Mononuclear cell (primary cell): ENCODE results near the gene MMP19. TPM values are rescaled to one million over a fixed set of nuclear protein-coding genes. Genes with fewer than 3 reads are reported as not detected.
"Not testable (repeated sequence)": the region's sequence is repeated elsewhere in the genome, so short reads cannot be mapped to it uniquely, and the experiment has no call there.

Experiments
- H3K27me3 ChIP-seq: 2 replicates; pipeline ENCODE4 v1.6.0; 2011; ENCODE audit warnings: low read length, control low read depth; ENCODE audit not compliant: insufficient read depth
- H3K4me1 ChIP-seq: 2 replicates; pipeline ENCODE4 v1.5.1; 2011; ENCODE audit warnings: mild to moderate bottlenecking, low read length, control low read depth; ENCODE audit not compliant: insufficient read depth
- H3K4me3 ChIP-seq: 2 replicates; pipeline ENCODE4 v1.5.1; 2011; ENCODE audit warnings: mild to moderate bottlenecking, low read length, moderate library complexity
- H3K9me3 ChIP-seq: 2 replicates; pipeline ENCODE4 v1.5.1; 2011; ENCODE audit warnings: low read depth, mild to moderate bottlenecking, control low read depth, low read length
- total RNA-seq: library from RNA; depleted of rRNA; stranded (reverse); fragments of >200 nt; gene quantifications from one replicate; pipeline ENCODE4 v1.2.3, GENCODE V29; 2012

MMP19 gene, protein sequence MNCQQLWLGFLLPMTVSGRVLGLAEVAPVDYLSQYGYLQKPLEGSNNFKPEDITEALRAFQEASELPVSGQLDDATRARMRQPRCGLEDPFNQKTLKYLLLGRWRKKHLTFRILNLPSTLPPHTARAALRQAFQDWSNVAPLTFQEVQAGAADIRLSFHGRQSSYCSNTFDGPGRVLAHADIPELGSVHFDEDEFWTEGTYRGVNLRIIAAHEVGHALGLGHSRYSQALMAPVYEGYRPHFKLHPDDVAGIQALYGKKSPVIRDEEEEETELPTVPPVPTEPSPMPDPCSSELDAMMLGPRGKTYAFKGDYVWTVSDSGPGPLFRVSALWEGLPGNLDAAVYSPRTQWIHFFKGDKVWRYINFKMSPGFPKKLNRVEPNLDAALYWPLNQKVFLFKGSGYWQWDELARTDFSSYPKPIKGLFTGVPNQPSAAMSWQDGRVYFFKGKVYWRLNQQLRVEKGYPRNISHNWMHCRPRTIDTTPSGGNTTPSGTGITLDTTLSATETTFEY
- 4.2 TPM for total RNA-seq

DNA sequence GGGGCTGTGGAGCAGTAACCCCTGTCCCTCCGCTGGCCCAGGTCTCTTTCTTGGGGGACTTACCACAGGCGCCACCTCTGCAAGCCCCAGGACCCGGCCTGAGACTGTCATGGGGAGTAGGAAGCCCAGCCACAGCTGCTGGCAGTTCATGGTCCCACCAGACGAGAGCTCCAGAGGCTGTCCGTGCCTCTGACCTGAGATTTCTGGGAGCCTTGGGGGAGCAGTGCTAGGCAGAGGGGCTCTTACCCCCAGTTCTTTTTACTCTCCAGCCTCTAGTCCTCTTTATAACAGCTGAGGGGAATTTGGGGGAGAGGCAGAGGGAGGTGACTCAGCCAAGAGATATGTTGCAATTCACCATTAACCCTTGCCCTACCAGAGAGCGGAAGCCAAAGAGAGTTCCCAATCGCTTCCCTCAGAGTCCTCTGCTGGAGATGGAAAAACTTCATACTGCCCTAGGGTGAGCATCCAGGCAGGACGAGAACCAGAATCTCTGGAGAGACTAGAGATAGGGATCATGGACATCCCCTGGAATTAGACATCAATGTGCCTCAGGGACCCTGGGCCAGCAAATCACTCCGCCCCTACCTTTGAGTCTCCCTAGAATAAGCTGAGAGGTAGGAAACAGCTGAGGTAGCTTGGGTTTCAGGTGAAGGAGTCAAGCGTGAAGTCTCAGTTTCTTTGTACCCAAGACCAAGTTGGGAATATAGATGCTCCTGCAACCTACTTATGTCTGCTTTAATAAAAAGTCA lies at the start of gene MMP19:
TSS of gene MMP19 (minus strand) at position 256 of the 749 bp plus-strand sequence. CDS start at position 150, 106 bp downstream.
- Histone ChIP-seq H3K4me3 (no peak within 1 kb of the TSS), H3K4me1 (peaks cover 13% of the 10 kb centered on the region), H3K27me3 (no peaks in the 10 kb centered on the region), H3K9me3 (no peaks in the 10 kb centered on the region)

DNA sequence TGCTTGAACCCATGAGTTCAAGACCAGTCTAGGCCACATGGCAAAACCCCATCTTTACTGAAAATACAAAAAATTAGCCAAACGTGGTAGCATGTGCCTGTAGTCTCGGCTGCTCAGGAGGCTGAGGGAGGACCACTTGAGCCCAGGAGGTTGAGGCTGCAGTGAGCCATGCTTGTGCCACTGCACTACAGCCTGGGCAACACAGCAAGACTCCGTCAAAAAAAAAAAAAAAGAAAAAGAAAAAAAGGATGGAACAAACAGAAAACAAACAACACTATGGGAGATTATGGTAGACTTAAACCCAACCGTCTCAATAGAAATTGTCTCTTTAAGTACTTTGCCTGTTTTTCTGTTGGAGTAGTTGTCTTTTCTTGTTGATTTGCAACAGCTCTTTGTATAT lies 48.6 kb upstream of the MMP19 start:
- no peak overlapping the region for H3K4me3 ChIP-seq
- no peaks in the 10 kb centered on the region for H3K9me3 ChIP-seq
- H3K4me1 ChIP-seq = no peaks in the 10 kb centered on the region
- H3K27me3 ChIP-seq = no peaks in the 10 kb centered on the region

DNA sequence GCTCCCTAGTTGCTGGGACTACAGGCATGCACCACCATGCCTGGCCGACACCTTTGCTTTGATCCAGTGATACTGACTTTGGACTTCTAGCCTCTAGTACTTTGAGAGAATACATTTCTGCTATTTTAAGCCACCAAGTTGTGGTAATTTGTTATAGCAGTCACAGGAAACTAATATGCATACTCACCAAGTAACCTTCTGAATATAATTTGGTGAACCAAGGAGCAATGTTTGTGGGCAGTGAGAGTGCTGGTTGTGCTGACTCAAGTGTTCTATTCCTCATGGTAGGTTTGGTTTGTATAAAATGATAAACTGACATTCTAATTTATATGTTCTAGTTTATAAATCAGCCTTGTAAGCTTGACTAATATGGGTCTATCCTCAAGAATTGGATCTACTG lies 42.4 kb upstream of the MMP19 start:
- no peak overlapping the region for H3K4me3 ChIP-seq
- no peaks in the 10 kb centered on the region for H3K4me1 ChIP-seq

DNA sequence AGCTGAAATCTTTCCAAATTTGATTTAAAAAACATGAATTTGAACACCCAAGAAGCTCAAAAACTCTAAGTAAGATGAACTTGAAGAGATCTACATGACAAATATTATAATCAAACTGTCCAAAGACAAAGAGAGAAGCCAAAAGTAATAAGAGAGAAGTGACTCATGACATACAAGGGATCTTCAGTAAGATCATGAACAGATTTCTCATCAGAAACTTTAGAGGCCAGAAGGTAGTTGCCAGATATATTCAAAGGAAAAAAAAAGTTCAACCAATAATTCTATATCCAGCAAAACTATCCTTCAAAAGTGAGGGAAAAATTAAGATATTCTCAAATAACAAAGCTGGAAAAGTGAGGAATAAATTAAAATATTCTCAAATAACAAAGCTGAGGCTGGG lies 35.1 kb upstream of the MMP19 start:
- Histone ChIP-seq H3K27me3 (no peaks in the 10 kb centered on the region), H3K4me1 (no peaks in the 10 kb centered on the region), H3K4me3 (no peak overlapping the region), H3K9me3 (no peaks in the 10 kb centered on the region)

More for the DNA sequence above, 42.4 kb upstream of the MMP19 start:
- Histone ChIP-seq H3K9me3 (no peaks in the 10 kb centered on the region), H3K27me3 (no peaks in the 10 kb centered on the region)

DNA sequence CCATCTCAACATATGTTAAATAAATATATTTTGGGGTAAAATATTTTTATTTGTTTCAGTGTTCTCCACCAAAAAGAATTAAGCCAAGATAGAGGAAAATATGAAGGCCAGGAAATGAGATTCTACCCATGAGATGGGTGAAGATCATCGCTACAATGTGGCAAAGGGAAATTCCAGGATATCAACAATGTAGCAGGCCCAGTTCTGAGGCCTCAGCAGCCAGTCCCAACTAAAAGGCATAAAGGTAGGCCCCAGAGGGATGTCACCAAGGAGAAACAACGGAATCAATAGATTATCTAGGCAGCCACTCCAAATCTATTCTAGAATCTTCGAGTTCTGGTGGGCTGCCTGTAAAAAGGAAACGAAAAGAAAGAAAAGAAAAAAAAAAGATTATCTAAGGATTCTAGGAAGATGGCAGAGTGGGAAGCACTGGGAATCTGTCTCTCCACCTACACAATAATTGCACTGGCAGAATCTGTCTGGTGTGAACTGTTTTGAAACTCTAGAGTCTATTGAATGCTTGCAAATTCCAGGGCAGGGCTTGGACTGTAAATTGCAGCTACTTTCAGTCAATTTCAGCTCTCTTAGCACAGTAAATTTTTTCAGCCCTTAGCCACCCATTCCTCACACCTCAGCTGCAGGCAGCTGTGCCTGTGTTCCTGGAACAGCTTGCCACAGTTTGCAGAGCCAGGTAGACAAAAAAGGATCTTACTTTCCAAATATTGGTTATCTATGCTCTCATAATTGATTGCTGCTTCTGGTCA lies 33.1 kb upstream of the MMP19 start:
- Histone ChIP-seq H3K4me3 (no peak overlapping the region), H3K9me3 (no peaks in the 10 kb centered on the region), H3K4me1 (no peaks in the 10 kb centered on the region), H3K27me3 (no peaks in the 10 kb centered on the region)

DNA sequence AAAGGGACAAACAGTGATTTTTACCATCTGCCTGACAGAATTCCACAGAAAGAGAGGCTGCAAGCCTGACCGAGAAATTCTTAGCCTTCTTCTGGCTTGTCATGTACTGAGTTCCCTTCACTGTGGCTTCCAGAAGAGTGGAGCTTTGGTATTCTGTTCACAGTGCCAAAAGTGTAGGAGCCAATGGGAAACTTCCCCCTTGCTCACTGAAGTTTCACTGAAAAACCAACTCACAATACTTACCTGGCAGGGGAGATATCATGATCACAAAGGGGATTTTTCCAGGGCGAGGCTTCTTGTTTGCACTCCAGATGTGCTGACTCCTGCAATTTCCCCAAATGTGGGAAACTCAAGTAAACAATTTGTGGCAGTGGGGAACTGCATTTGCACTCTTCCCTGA lies 31.7 kb upstream of the MMP19 start:
- no peak overlapping the region for H3K4me3 ChIP-seq
- H3K4me1 ChIP-seq = no peaks in the 10 kb centered on the region
- no peaks in the 10 kb centered on the region for H3K9me3 ChIP-seq
- H3K27me3 ChIP-seq = no peaks in the 10 kb centered on the region

DNA sequence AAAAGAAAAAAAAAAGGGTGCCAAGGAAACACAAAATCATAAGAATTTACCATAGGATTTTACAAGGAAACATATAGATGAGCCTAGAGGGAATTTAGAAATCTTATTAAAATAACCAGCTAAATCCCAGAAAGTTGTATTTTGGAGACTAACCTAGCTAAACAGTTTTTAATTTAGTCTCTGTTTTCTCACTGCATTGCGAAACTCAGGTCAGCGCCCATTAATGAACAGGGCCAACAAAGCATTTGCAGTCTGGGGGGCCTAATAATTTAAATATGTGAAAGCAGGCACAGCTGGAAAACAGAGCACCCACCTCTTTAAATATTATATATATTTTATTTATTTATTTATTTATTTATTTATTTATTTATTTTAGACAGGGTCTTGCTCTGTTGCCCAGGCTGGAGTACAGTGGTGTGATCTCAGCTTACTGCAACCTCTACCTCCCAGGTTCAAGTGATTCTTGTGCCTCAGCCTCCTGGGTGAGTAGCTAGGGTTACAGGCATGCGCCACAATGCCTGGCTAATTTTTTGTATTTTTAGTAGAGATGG lies 23.8 kb upstream of the MMP19 start:
- not testable (repeated sequence) for H3K4me3 ChIP-seq, H3K9me3 ChIP-seq, H3K4me1 ChIP-seq, H3K27me3 ChIP-seq

DNA sequence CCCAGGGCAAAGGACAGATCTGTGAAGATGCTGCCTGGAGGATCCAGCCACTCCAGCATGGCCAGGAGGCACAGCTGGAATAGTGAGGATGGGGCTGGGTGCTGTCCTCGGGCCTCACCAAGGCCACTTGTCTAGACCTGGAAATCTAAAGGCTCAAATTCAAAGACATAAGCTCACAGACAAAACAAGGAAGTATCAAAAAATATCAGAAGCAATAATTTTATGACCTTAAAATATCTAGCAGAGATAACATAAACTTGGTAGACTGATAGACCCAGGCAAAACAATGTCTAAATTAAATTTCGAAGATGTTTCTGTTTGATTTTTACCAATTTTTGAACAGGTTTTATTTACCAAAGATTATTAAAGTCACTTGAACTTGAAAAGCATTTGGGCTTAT lies 22.6 kb upstream of the MMP19 start:
- Histone ChIP-seq H3K4me1 (no peaks in the 10 kb centered on the region), H3K4me3 (no peak overlapping the region), H3K9me3 (no peaks in the 10 kb centered on the region), H3K27me3 (no peaks in the 10 kb centered on the region)

DNA sequence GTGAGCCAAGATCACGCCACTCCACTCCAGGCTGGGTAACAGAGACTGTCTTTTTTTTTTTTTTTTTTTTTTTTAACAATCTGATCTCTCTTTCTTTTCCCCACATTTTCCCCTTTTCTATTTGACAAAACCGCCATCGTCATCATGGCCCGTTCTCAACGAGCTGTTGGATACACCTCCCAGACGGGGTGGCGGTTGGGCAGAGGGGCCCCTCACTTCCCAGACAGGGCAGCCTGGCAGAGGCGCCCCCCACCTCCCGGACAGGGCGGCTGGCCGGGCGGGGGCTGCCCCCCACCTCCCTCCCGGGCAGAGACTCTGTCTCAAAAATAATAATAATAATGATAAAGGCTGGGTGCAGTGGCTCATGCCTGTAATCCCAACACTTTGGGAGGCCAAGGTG lies 20.2 kb upstream of the MMP19 start:
- not testable (repeated sequence) for H3K4me3 ChIP-seq, H3K9me3 ChIP-seq, H3K27me3 ChIP-seq, H3K4me1 ChIP-seq

DNA sequence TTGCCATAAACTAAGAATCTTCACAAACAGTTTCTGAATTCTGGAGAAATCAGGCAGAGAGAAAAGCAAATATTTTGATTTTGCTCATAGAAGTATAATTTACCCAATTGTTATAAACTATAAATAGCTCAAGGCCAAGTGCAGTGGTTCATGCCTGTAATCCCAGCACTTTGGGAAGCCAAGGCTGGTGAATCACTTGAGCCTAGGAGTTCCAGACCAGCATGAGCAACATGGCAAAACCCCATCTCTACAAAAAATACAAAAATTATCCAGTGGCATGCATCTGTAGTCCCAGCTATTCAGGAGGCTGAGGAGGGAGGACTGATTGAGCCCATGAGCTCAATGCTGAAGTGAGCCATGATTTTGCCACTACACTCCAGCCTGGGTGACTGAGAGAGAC lies 19.6 kb upstream of the MMP19 start:
- Histone ChIP-seq H3K9me3 (no peaks in the 10 kb centered on the region), H3K27me3 (no peaks in the 10 kb centered on the region), H3K4me3 (no peak overlapping the region), H3K4me1 (no peaks in the 10 kb centered on the region)

DNA sequence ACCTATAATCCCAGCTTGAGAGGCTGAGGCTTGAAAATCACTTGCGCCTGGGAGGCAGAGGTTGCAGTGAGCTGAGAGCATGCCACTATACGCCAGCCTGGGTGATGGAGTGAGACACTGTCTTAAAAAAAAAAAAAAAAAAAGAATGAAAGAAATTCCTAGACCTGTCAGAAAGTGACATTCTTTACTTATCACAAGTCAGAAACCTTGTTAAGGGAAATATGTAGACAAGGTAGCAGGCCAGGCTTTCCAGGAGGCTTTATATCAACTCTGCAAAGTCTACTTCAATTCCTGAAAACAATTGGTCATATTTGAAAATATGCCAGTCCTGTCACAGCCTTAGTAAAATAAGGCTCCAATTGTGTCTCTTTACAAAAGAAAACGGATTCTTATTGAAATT lies 19.1 kb upstream of the MMP19 start:
- Histone ChIP-seq H3K27me3 (no peaks in the 10 kb centered on the region), H3K4me3 (no peak overlapping the region), H3K4me1 (no peaks in the 10 kb centered on the region), H3K9me3 (no peaks in the 10 kb centered on the region)

DNA sequence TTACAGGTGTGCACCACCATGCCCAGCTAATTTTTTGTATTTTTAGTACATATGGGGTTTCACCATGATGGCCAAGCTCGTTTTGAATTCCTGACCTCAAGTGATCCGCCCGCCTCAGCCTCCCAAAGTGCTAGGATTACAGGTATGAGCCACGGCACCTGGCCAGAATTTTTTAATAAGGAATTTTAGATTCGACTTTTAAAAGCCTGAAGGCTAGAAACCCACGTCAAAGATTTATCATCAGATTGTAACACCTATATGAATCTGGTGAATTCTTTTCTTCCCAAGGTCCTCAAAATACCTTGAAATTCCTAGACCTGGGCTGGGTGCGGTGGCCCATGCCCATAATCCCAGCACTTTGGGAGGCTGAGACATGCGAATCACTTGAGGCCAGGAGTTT lies 18.7 kb upstream of the MMP19 start:
- Histone ChIP-seq H3K4me1 (no peaks in the 10 kb centered on the region), H3K9me3 (no peaks in the 10 kb centered on the region), H3K4me3 (no peak overlapping the region), H3K27me3 (no peaks in the 10 kb centered on the region)

DNA sequence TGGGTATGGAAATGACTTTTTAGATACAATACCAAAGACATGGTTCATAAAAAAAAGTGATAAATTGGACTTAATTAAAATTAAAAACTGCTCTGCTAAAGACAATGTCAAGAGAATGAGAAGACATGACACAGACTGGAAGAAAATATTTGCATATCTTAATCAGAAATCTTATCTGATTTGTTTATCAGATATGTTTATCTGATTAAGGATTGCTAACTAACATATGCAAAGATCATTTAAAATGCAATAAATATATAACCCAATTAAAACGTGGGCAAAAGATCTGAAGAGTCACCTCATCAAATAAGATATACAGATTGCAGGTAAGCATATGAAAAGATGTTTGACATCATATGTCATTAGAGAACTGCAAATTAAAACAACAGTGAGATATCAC lies 10.0 kb upstream of the MMP19 start:
- Histone ChIP-seq H3K9me3 (no peaks in the 10 kb centered on the region), H3K27me3 (no peaks in the 10 kb centered on the region), H3K4me1 (peaks cover 10% of the 10 kb centered on the region), H3K4me3 (no peak overlapping the region)

DNA sequence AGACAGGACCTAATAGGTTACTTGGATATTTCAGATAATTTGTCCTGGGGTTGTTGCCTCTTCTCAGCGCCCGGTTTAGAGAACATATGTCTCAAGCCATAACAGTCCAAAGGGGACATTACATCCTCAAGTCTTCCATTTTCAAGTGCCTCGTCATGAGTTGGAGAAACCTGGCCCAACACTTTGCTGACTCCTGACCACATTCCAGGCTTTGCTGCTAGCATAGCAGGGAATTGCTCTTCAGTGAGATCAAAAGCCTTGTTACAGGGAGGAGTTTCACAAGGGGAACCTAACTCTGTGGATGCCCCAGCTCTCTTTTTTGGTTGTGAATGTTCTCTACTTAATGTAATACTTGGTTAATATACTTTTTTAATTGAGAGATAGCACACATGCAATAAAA lies 8.2 kb upstream of the MMP19 start:
- H3K4me3 ChIP-seq = no peak overlapping the region
- no peaks in the 10 kb centered on the region for H3K9me3 ChIP-seq
- no peaks in the 10 kb centered on the region for H3K27me3 ChIP-seq
- peaks cover 15% of the 10 kb centered on the region for H3K4me1 ChIP-seq

DNA sequence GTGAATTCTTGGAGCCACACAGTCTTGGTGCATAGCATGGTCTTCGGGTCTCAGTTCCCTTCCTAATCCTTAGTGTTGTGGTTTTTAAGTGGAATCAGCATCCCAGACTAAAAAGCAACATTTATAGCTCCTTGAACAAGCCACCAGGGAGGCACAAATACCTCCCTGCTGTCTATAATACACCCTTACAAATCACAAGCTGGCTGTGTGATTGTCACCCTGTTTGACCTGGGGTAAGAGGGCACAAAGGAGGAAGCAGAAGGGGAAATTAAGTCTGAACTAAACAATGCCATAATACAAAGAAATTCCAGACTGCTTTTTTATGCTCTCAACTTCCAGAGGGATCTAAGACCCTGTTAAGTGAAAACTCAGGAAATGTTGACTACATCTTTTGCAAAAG lies 7.7 kb upstream of the MMP19 start:
- peaks cover 15% of the 10 kb centered on the region for H3K4me1 ChIP-seq
- no peaks in the 10 kb centered on the region for H3K9me3 ChIP-seq
- no peaks in the 10 kb centered on the region for H3K27me3 ChIP-seq
- no peak overlapping the region for H3K4me3 ChIP-seq
